ENCODE measurements around the gene PCK2.

Gene PCK2

DNA sequence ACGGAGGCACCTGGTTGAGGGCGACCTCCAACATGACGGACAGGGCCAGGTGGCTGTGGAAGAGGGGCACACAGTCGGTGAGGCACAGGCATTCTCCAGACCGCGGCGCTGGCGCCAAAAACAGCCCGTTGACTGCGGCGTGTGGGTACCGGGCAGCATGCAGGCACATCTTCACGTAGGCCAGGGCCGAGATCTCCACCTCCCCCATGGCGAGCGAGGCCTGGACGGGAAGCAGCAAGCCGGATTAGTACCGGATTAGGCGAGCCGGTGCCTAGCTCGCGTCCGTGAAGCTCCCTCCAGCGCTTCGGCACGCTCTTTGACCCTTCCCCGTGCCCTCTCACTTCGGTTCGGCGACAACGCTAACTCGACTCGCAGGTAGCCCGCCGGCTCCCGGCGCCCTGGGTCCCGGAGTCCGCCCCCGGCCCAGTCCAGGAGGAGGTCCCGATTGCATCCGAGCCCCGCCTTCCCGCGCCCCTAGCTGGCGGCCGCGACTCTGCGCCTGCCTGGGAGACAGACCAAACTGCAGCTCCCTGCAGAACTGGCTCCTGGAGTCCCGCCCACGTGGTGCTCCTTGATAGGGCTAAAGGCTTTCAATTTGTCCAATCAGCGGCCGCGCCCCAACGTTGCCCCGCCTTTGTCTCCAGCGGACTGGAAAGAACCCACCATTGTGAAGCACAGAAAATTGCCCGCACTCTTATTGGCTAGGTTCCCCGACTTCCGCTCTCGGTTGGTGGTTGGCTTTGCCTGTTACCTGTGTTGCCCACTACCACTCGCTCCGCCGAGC lies 47.2 kb downstream of the PCK2 start, which contains the start of gene EMC9:
EMC9 (minus strand) TSS at position 495 of the 784 bp plus-strand sequence; CDS start at position 208, 287 bp downstream.
- in situ Hi-C loops (cut with HindIII; ENCODE audit: low sequenced_read_pairs), result no loop called here
- H3K4me3 ChIP-seq (ENCODE audit: low read depth, low read length), result peak within 1 kb of the TSS; percentile 75
- peak; percentile 99 for DNase-seq (ENCODE audit: low read depth)
- TF ChIP-seq, protein P1, sequence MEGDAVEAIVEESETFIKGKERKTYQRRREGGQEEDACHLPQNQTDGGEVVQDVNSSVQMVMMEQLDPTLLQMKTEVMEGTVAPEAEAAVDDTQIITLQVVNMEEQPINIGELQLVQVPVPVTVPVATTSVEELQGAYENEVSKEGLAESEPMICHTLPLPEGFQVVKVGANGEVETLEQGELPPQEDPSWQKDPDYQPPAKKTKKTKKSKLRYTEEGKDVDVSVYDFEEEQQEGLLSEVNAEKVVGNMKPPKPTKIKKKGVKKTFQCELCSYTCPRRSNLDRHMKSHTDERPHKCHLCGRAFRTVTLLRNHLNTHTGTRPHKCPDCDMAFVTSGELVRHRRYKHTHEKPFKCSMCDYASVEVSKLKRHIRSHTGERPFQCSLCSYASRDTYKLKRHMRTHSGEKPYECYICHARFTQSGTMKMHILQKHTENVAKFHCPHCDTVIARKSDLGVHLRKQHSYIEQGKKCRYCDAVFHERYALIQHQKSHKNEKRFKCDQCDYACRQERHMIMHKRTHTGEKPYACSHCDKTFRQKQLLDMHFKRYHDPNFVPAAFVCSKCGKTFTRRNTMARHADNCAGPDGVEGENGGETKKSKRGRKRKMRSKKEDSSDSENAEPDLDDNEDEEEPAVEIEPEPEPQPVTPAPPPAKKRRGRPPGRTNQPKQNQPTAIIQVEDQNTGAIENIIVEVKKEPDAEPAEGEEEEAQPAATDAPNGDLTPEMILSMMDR (IDR thresholded peaks at IDR 0.05; ENCODE audit: low read depth, low read length, missing control alignments), result peak; percentile 47

DNA sequence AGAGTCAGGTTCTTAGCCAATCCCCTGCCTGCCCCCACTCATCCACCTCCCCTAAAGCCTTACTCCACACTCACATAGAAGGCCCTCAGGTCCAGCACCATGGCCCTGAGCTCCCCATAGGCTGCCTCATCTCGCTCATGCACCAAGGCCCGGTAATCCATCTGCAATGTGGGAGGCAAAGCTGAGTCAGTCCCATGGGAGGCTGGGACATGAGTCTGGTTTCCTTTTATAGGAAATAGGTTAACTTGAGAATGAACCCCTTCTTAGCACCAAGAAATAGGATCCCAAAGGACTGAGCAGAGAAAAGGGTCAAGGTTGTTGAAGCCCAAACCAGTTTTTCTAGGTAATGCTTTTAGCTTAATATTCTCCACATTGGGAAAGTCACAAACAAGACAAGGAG lies 49.4 kb downstream of the PCK2 start:
- TF ChIP-seq, protein P1 (IDR thresholded peaks at IDR 0.05; ENCODE audit: low read depth, low read length, missing control alignments), result no peak
- H3K4me3 ChIP-seq (ENCODE audit: low read depth, low read length), result no peak overlapping the region
- in situ Hi-C loops (cut with HindIII; ENCODE audit: low sequenced_read_pairs), result no loop called here
- DNase-seq (ENCODE audit: low read depth), result no peak

DNA sequence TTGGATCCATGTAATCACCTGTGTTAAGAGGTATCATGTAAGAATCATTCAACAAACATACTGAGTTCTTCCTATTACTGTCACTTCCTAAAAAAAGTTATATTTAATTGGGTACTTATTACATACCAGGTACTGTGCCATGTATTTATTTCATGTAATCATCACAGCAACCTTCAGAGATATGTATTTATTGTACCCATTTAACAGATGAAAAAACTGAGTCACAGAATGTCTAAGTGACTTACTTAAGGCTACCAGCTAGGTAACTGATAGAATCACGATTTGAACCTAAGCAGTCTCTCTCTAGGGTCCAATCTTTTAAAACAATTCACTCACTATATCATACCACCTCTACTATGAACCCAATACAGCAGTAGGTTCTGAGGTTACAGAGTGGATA lies 50.3 kb downstream of the PCK2 start:
- H3K4me3 ChIP-seq (ENCODE audit: low read depth, low read length), result no peak overlapping the region

DNA sequence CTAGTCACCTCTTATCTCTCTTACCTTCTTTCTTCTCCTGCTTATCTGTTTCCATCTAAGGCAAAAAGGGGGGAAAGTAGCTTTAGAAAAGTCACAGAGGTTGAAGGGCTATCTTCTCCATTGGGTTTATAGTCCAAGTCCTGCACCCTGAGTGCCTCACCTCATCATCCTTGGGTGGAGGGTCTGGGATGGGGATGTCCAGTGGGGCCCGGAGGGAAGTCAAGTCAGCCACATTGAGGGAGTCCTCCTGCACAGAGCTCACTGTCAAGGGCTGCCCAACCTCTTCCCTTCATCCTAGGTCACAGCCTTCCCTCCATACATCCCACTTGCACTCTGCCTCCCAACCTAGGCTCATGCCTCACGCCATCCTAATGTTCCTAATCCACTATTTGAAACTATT lies 51.1 kb downstream of the PCK2 start:
- TF ChIP-seq, protein P1 (IDR thresholded peaks at IDR 0.05; ENCODE audit: low read depth, low read length, missing control alignments), result no peak
- H3K4me3 ChIP-seq (ENCODE audit: low read depth, low read length), result peak overlapping the region; percentile 87
- in situ Hi-C loops (cut with HindIII; ENCODE audit: low sequenced_read_pairs), result no loop called here
- no peak for DNase-seq (ENCODE audit: low read depth)

More for the DNA sequence above, 50.3 kb downstream of the PCK2 start:
- TF ChIP-seq, protein P1 (IDR thresholded peaks at IDR 0.05; ENCODE audit: low read depth, low read length, missing control alignments), result no peak
- no peak for DNase-seq (ENCODE audit: low read depth)
- in situ Hi-C loops (cut with HindIII; ENCODE audit: low sequenced_read_pairs), result no loop called here

DNA sequence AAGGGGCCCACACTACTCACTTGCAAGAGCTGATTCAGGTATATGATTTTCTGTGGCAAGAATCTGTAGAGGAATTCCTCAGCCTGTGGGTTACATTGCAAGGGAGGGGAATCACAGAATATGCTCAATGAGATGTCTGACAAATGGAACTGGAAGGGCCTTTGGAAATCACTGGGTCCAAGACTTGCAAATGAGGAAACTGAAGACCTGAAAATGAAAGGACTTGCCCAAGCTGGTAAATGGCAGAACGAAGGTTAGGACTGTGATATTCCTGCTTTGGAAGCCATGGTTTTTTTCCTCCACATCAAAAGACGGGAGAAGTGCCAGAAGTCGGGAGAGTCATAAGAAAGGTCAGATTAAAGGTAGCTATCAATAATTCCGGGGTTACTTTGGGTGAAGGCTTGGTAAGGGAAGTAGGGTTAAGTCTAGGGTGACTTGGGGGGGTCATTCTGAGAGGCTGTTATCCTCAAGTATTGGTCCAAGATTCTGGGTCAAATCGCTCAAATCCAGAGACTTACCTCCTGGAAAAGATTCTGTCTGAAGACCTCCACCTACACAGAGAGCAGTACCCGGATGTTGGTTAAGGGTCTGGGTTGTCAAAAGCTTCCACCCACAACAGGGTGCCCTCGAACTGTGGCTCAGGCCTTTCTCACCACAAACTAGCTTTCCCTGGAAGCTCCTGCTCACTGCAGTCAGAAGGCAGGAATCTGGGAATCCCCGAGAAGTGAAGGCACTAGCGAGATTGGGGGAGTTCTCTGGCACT lies 51.8 kb downstream of the PCK2 start:
- in situ Hi-C loops (cut with HindIII; ENCODE audit: low sequenced_read_pairs), result no loop called here
- DNase-seq (ENCODE audit: low read depth), result no peak
- H3K4me3 ChIP-seq (ENCODE audit: low read depth, low read length), result peak overlapping the region; percentile 87
- TF ChIP-seq, protein P1 (IDR thresholded peaks at IDR 0.05; ENCODE audit: low read depth, low read length, missing control alignments), result no peak

DNA sequence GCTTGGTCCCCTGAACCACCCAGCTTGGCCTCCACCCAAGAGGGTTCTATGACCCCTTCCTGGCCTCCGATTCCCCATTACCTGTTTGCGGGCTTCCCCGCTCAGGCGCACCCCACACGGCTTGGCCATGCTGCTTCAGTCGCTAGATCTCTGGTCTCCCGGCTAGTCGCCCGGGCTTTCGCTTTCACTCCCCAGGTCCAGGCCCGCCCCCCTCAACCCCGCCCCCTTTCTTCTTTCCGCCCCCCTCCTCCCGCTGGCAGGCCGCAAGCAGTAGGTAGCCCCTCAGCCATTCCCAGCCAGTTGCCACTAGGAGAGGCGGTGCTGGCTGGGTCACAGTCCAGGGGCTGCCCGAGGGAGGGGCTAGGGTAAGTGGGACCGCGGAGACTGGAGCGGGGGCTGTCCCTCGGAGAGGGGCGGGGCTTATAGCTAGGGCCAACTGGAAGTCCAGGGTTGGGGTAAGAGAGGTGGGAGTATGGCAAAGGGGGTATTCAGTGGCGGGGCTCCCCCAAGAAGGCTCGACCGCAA lies 52.4 kb downstream of the PCK2 start, which contains the start of gene PSME2:
PSME2 (minus strand) TSS at position 158 of the 525 bp plus-strand sequence; CDS start at position 129, 29 bp downstream.
- TF ChIP-seq, protein P1 (IDR thresholded peaks at IDR 0.05; ENCODE audit: low read depth, low read length, missing control alignments), result no peak
- in situ Hi-C loops (cut with HindIII; ENCODE audit: low sequenced_read_pairs), result no loop called here
- H3K4me3 ChIP-seq (ENCODE audit: low read depth, low read length), result peak within 1 kb of the TSS; percentile 87
- DNase-seq (ENCODE audit: low read depth), result peak; percentile 91

Data from astrocyte of the cerebellum (primary cell).